ENCODE measurements around the gene GKN1. TPM values are rescaled to one million over a fixed set of nuclear protein-coding genes. Genes with fewer than 3 reads are reported as not detected.

GKN1 gene
- total and polyA plus RNA-seq, 2 of the 8 experiments (the other 6 are each of a cell fraction or from before 2014, with no cell fraction given), result not detected

GRCh38 chr2:69020496-69021426, 46.3 kb downstream of the GKN1 start:
- Histone ChIP-seq H3K79me1 (ENCODE audit: low read depth, low read length) (no peaks in the 10 kb centered on the region; the same call in 1 of the 2 replicates), H2BK12ac (ENCODE audit: low read depth, low read length) (no peak overlapping the region), H3K4me1 (replicated peaks in 1 of 4; ENCODE audit: control insufficient read depth in 3 of 4, insufficient read depth in 4 of 4, low read length in 3 of 4) (peaks cover 0 to 8% (median 1%) of the 10 kb centered on the region in 4 experiments; a peak in 1 of 7 replicates), H4K5ac (ENCODE audit: insufficient read length, low read depth, low read length) (no peak overlapping the region), H3K27me3 (replicated peaks in 1 of 4; ENCODE audit: control insufficient read depth in 3 of 4, extremely low read depth in 1 of 4, insufficient read depth in 3 of 4, low read length in 3 of 4) (no peaks in the 10 kb centered on the region), H3K27ac (ENCODE audit: low read depth, low read length) (no peak overlapping the region), H3K9me3 (ENCODE audit: insufficient read depth in 2 of 2, low read depth in 1 of 2, low read length in 1 of 2) (no peaks in the 10 kb centered on the region), H3K4ac (replicated peaks; ENCODE audit: insufficient read length, low read depth, low read length) (no peak overlapping the region), H3K36me3 (ENCODE audit: control insufficient read depth in 2 of 4, insufficient read depth in 4 of 4, low read length in 3 of 4) (no peaks in the 10 kb centered on the region), H3K4me2 (ENCODE audit: insufficient read depth in 1 of 2, low read depth in 2 of 2, low read length in 2 of 2) (no peak overlapping the region), H3K4me3 (ENCODE audit: extremely low read depth in 1 of 4, insufficient read depth in 2 of 4, low read depth in 3 of 4, low read length in 4 of 4) (no peak overlapping the region), H2BK20ac (ENCODE audit: low read length) (no peak overlapping the region), H4K20me1 (replicated peaks in 1 of 2; ENCODE audit: control insufficient read depth in 1 of 2, insufficient read depth in 2 of 2, low read length in 2 of 2) (peaks cover 2 to 10% of the 10 kb centered on the region in 2 experiments), H4K8ac (ENCODE audit: extremely low read depth, insufficient read depth, low read length) (no peak overlapping the region), H2BK120ac (replicated peaks; ENCODE audit: low read depth, low read length) (no peak overlapping the region), H2AK5ac (ENCODE audit: low read depth, low read length) (no peak overlapping the region), H3K79me2 (ENCODE audit: control insufficient read depth in 1 of 2, insufficient read depth in 2 of 2, low read length in 2 of 2) (peaks cover 0 to 82% of the 10 kb centered on the region in 2 experiments; a peak in 3 of 4 replicates), H3K18ac (ENCODE audit: extremely low read depth, low read length) (no peak overlapping the region), H4K91ac (replicated peaks; ENCODE audit: insufficient read length, low read length) (no peak overlapping the region), H3K23ac (ENCODE audit: insufficient read length) (no peak overlapping the region), H2BK15ac (ENCODE audit: low read length) (no peak overlapping the region), H2BK5ac (ENCODE audit: low read depth, low read length) (no peak overlapping the region), H3K14ac (ENCODE audit: insufficient read length) (no peak overlapping the region), H3K9ac (replicated peaks in 1 of 4; ENCODE audit: extremely low read depth in 1 of 4, low read depth in 3 of 4, low read length in 3 of 4) (no peak overlapping the region), H3K23me2 (ENCODE audit: low read depth, low read length) (peaks cover 4% of the 10 kb centered on the region; the same call in 1 of the 2 replicates), H2AFZ (ENCODE audit: low read length) (no peak overlapping the region), H3K56ac (replicated peaks; ENCODE audit: insufficient read length, low read depth, low read length) (no peak overlapping the region)
- FAIRE-seq (no peak), DNase-seq (ENCODE audit: low read depth in 1 of 2, low spot score in 2 of 2) (no peak)
- ChIA-PET CTCF (ENCODE audit: partially characterized antibody) (no interaction called here), POLR2A (ENCODE audit: partially characterized antibody) (no interaction called here)
- 90% methylated on average over 8 of the region's 8 CpGs; no CpG with 5 or more reads in 1 of the 2 experiments for WGBS, 2 experiments (ENCODE audit: extremely low coverage in 1 of 2, insufficient coverage in 1 of 2, insufficient read length in 1 of 2, insufficient replicate concordance in 2 of 2, low coverage in 1 of 2, low lambda C conversion rate in 2 of 2, missing lambda C conversion rate in 1 of 2)
- TF ChIP-seq YY1 (IDR thresholded peaks at IDR 0.05; ENCODE audit: low read depth, low read length), result no peak
- no peak for TF ChIP-seq NANOG (IDR thresholded peaks at IDR 0.05; ENCODE audit: insufficient read depth, low read depth, low read length, poor library complexity, severe bottlenecking)
